ENCODE data around the gene TMEM208.

Gene TMEM208

GRCh38 chr16:67271446-67271845 is 44.5 kb downstream of the TMEM208 start:
- no peak for DNase-seq (ENCODE audit: extremely low read depth in 1 of 2, low read depth in 1 of 2)

- no peak for DNase-seq (ENCODE audit: extremely low read depth in 1 of 2, low read depth in 1 of 2)
Observed at GRCh38 chr16:67275321-67275720, 48.4 kb downstream of the TMEM208 start.

- no peak for DNase-seq (ENCODE audit: extremely low read depth in 1 of 2, low read depth in 1 of 2)
Observed at GRCh38 chr16:67277294-67277998, 50.5 kb downstream of the TMEM208 start.

GRCh38 chr16:67277999-67278772 is 51.3 kb downstream of the TMEM208 start:
- no peak for DNase-seq (ENCODE audit: extremely low read depth in 1 of 2, low read depth in 1 of 2)

All from activated CD8-positive, alpha-beta memory T cell treated with anti-CD3 and anti-CD28 coated beads for 1 hour (primary cell).